NCI-H1694 (cell line): ENCODE results near the gene SLC51A.

Experiments used
- DNase-seq: peaks from one replicate; lab custom pipeline; 2025; lab: John Stamatoyannopoulos, UW

SLC51A gene

GRCh38 chr3:196216681-196217211 lies 412 bp downstream of the SLC51A start:
- DNase-seq, result no peak

DNA sequence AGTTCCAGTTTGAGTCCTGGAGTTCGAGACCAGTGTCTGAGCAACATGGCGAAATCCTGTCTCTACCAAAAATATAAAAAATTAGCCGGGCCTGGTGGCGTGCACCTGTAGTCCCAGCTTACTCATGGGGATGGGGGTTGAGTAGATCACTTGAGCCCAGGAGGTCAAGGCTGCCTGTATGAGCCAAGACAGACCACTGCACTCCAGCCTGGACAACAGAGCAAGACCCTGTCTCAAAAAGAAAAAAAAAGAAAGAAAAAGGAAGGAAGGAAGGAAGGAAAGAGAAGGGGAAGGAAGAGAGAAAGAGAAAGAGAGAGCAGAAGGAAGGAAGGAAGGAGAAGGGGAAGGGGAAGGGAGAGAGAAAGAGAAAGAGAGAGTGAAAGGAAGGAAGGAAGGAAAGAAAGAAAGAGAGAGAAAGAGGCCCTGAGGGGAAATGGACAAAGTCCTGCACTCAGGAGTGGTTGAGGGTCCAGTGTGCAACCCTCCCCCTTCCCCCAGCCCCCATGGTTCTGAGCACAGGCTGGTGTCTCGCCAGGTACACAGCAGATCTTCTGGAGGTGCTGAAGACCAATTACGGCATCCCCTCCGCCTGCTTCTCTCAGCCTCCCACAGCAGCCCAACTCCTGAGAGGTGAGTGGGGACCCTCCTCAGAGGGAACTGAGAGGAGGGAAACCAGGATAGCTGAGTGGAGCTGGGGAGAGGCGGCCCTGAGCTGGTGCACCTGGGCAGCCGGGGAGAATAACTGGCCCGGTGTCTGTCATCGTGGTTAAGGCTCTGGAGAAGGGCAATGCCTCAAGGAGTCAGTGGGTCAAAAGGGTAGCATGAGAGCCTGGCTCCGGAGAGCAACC lies 1.2 kb downstream of the SLC51A start:
- no peak for DNase-seq

DNA sequence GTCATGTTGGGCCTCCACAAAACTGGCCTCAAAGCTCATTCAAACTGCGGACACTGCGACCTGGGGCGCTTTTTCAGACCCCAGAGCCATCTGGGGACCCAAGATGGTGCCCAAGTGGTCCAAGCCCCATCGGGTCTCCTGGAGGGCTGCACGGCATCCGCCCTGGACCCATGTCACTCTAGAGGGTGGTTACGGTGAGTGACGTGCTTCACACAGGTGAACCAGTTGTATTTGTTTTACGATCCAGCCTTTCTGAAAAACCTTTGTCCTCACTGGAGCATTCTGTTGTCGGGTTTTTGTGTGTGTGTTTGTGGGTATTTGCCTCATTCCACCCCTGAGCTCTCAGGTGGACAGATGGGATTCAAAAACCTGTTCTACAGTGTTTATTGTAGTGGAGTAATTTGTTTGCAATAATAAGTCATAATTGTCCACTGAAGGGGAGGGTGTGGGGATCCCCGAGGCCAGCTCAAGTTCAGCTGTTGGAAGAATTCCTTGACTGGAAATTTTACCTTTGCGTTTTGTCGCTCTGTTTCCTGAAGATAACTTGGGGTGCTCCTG lies 1.9 kb downstream of the SLC51A start:
- DNase-seq, result no peak

- DNase-seq, result peak; percentile 13
Observed at GRCh38 chr3:196219194-196219969, 3.0 kb downstream of the SLC51A start.

DNA sequence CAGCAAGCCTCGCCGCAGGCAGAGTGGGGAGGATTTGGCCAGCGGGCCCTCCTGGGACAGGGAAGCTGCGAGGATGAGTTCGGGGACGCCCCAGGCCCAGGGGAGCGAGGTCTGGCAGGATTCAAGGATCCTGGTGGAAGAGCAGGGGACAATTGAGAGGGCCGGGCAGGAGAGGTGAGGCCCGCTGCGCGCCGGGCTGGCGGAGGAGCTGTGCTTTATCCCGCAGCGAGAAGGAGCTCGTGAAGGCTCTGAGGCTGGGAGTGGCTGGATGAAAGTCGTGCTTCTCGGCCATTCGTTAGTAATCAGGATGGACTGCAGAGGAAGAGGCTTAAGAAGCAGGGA lies 3.6 kb downstream of the SLC51A start:
- DNase-seq, result no peak

- no peak for DNase-seq
Observed at GRCh38 chr3:196220587-196220986, 4.3 kb downstream of the SLC51A start.

DNA sequence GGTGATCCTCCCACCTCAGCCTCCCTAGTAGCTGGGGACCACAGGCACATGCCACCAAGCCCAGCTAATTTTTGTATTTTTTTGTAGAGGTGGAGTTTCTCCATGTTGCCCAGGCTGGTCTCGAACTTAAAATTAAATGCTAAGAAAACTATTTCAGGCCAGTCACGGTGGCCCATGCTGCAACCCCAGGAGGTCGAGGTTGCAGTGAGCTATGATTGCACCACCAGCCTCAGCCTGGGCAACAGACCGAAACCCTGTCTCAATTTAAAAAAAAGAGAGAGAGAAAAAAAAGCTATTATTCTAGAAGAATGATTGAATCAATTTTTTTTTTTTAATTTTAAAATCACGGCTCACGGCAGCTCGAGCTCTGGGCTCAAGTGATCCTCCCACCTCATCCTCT lies 4.7 kb downstream of the SLC51A start:
- DNase-seq, result no peak

- no peak for DNase-seq
Observed at GRCh38 chr3:196222876-196223595, 6.7 kb downstream of the SLC51A start.

DNA sequence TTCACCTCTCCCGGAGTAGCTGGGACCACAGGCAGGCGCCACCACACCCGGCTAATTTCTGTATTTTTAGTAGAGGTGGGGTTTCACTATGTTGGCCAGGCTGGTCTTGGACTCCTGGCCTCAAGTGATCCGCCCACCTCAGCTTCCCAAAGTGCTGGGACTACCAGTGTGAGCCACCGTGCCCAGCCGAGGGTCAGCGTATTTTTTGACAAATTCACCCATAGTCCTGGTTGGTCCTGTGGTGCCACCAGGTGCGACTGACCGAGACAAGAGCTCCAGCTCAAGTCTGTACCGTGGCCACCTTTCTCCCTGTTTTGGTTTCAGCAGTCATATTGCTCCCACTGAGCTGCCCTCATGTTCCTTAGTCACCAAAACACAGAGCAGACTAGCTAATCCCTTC lies 8.8 kb downstream of the SLC51A start:
- DNase-seq, result no peak

DNA sequence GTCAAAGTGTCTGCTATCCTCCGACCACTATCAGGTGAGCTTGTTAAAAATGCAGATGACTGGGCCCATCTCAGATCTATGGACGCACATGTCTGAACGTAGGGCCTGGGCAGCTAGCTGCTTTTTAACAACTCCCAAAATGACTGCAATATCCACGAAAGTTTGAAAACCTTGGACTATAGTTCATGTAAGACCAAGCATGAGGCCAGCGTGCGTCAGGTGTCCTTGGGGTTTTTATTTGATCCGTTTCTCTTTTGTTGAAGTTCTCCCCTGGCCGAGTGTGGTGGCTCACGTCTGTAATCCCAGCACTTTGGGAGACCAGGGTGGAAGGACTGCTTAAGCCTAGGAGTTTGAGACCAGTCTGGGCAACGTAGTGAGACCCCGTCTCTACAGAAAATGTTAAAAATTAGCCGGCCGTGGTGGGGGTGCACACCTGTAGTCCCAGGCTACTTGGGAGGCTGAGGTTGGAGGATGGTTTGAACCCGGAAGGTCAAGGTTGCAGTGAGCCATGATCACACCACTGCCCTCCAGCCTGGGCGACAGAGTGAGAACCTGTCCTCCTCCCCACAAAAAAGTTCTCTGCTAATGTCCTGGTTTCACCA lies 9.5 kb downstream of the SLC51A start:
- DNase-seq, result no peak

DNA sequence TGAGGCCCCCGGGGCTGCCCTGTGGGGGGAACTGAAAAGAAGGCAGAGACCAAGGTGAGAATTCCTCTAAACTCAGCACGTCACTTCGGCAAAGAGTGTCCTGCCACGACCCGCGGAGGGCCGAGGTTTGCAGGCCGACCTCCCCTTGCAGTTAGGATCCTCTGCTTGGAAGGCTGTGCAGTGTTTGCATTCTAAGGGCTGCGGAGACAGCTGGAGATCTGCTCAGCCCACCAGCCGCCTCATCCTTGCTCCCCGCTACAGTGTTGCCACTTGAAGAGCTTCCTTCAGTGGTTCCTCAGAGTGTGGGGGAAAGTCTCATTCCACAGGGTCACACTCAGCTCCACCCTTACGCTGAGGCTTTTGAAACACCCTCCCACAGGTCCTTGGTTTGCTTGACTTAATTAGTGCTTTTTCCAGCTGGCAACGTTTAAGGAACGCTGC lies 10.8 kb downstream of the SLC51A start:
- DNase-seq, result no peak

DNA sequence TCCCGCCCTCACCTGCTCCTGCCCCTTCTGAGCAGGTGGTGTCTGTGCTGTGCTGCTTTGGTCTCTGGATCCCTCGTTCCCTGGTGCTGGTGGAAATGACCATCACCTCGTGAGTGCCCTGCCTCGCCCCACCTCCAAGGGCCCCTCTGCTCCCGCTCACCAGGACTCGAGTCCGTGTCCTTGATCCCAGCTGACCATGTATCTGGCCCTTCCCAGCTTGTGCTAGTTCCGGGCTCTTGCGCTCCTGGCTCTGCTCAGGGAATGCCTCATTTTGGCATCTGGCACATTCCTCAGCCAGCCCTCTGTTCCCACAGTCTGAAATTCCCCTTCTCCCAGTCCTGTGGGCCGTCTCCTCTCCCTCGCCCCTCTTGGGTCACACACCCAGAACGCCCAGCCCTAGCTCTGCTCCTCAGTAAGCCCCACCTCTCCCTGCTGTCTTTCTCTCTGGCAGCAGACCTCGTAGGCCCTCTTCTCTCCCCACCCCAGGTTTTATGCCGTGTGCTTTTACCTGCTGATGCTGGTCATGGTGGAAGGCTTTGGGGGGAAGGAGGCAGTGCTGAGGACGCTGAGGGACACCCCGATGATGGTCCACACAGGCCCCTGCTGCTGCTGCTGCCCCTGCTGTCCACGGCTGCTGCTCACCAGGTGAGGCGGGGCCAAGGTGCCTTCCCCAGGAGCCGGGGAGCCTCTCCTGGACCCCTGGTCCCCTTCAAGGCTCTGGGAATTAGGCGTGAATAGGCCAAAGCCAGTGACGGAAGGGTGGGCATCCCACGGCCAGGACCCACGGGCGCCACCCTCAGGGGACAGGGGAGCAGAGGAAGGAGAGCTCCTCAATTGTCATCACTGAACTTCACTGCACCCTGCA lies 11.5 kb downstream of the SLC51A start:
- no peak for DNase-seq

DNA sequence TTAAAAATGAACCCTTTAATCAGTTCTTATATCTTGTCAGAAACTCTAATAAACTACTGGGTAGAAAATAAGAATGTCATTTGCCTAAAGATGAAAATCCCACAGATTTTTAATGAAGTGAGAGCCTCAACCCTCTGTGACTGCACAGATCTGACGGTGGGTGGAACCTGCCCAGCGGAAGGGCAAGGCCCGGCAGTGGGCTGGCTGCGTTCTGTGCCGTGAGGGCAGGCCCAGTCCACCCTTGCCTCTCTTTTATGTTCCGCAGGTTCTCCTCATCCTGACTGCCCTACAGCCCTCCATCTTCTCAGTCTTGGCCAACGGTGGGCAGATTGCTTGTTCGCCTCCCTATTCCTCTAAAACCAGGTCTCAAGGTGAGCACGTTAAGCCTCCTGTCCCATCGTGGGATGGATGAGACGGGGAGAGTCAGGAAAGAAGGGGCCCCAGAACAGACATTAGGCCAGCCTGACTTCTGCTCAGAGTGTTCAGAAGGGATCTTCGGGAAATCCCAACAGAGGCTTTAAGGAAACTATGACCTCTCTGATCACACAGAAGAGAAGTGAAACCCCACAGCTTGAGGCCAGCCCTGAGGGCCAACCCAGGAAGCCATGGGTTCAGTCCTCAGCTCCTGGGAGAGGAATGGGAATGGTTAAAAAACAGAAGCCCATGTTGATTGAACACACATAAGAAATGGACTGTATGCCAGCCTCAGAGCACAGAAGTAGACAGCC lies 16.0 kb downstream of the SLC51A start:
- DNase-seq, result no peak

- DNase-seq, result no peak
Observed at GRCh38 chr3:196232882-196233251, 16.5 kb downstream of the SLC51A start.

DNA sequence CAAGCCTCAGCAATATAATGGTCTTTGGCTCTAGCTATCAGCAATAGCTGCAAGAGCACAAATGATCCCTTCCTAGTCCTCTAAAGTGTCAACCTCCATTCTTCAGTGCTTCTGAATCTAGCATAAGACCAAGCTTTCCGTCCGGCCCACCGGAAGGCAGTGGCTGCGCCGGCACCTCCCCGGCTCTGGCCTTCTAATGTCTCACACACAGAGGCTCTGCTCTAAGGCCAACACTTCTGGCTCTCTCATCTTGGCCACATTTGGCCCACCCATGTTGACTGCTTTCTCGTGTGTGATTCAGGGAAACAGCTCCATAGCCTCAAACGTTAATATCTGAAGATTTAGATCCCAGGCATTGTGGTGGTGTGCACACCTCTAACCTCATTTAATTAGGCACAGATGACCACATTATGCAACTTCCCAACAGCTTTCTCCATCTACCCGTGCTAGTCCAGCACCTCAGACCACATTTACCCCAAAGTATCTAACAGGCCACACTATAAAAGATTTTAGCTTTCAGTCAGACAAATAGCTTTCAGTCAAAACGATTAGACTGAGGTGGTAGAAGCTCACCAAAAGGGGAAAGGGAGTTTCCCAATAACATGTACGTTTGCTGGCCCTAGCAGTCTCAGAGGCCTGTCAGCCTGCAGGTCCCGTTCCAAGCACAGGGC lies 19.3 kb downstream of the SLC51A start:
- DNase-seq, result no peak

GRCh38 chr3:196236223-196236622 lies 19.9 kb downstream of the SLC51A start:
- DNase-seq, result no peak

DNA sequence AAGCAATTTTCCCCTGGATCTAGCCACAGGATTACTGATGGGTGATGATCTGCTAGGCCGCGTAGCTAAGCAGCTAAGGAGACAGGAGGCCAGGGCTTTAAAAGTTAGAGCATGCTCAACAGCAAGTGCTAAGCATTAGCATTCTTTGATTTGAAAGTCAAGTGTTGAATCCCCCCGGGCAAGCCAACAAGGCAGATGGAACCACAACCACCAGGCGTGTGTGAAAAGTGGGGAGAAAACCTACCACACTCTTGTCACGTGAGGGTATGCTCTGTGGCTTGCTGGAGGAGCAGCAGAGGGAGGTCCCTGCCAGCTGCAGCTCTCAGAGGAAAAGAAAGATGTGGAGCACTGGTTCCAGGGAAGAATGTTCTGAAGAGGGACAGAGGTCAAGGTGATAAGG lies 20.9 kb downstream of the SLC51A start:
- DNase-seq, result no peak

GRCh38 chr3:196238612-196239560 lies 22.6 kb downstream of the SLC51A start:
- no peak for DNase-seq
